H1 (cell line): ENCODE results near the gene CXCL9. TPM values are rescaled to one million over a fixed set of nuclear protein-coding genes. Genes with fewer than 3 reads are reported as not detected.

Experiments
- BACH1 ChIP-seq: IDR thresholded peaks from 2 replicates; pipeline ENCODE4 v1.6.1; 2012; ENCODE audit warnings: low read length, improper control_type of control experiment
- CHD2 ChIP-seq: IDR thresholded peaks from 2 replicates; pipeline ENCODE4 v1.6.1; 2012; ENCODE audit warnings: low read length, improper control_type of control experiment
- CREB1 ChIP-seq: IDR thresholded peaks from 2 replicates; pipeline ENCODE4 v1.6.1; 2012; ENCODE audit warnings: inconsistent platforms
- E2F6 ChIP-seq: IDR thresholded peaks from 2 replicates; pipeline ENCODE4 v1.6.1; 2012; ENCODE audit warnings: inconsistent platforms
- POLR2A ChIP-seq, 2 experiments: IDR thresholded peaks; 1 replicate in 1 of 2; 2 replicates in 1 of 2; pipeline ENCODE4 v1.6.1; 2011; ENCODE audit warnings: low read depth in 2 of 2, low read length in 2 of 2, mild to moderate bottlenecking in 2 of 2; ENCODE audit errors: control extremely low read depth in 1 of 2
- RXRA ChIP-seq: IDR thresholded peaks from 2 replicates; pipeline ENCODE4 v1.6.1; 2011; ENCODE audit warnings: low read depth, mild to moderate bottlenecking, low read length, moderate library complexity; ENCODE audit not compliant: insufficient read depth
- polyA plus RNA-seq, 7 experiments: library from polyadenylated mRNA; depleted of rRNA in 3 of 7; stranded (reverse) in 5 of 7; unstranded in 2 of 7; fragments of >200 nt in 5 of 7; fragments of 200-250 nt in 2 of 7; gene quantifications; 1 replicate in 5 of 7; 2 replicates in 1 of 7; 4 replicates in 1 of 7; pipeline versions ENCODE4 v1.2.1 to v1.2.3, GENCODE V29; 2011 to 2013; ENCODE audit warnings: missing spikeins in 2 of 7, mixed read lengths in 2 of 7
- total RNA-seq: library from RNA; stranded (reverse); fragmentation: NEBNext Ultra II Directional; extraction: Animal tissue kit (Norgen Biotek cat#: 25700); gene quantifications from 2 replicates; pipeline ENCODE4 v1.2.1, GENCODE V29; 2021

Gene CXCL9
- total and polyA plus RNA-seq, 2 of the 8 experiments (the other 6 are each of a cell fraction or from before 2014, with no cell fraction given), result not detected

- TF ChIP-seq E2F6 (no peak), POLR2A (IDR thresholded peaks at IDR 0.05; ENCODE audit: control extremely low read depth in 1 of 2, low read depth in 2 of 2, low read length in 2 of 2) (no peak), CHD2 (no peak), BACH1 (no peak), CREB1 (no peak), RXRA (no peak)
Observed at GRCh38 chr4:76028350-76028765, 21.0 kb upstream of the CXCL9 start (continued).
